22Rv1 (cell line): ENCODE data around the gene RBM6.

Source experiments
- H3K27ac ChIP-seq: fragments of 450-650 bp; 2 replicates; pipeline ENCODE4 v1.5.1; 2017
- ZFX ChIP-seq: fragments of 450-650 bp; IDR thresholded peaks from 2 replicates; pipeline ENCODE4 v1.6.1; 2017; ENCODE audit warnings: antibody characterized with exemption, borderline replicate concordance
- TF ChIP-seq, protein P1 (sequence below): fragments of 450-650 bp; IDR thresholded peaks from 2 replicates; pipeline ENCODE4 v1.5.1; 2017; ENCODE audit warnings: mild to moderate bottlenecking

Gene RBM6

DNA sequence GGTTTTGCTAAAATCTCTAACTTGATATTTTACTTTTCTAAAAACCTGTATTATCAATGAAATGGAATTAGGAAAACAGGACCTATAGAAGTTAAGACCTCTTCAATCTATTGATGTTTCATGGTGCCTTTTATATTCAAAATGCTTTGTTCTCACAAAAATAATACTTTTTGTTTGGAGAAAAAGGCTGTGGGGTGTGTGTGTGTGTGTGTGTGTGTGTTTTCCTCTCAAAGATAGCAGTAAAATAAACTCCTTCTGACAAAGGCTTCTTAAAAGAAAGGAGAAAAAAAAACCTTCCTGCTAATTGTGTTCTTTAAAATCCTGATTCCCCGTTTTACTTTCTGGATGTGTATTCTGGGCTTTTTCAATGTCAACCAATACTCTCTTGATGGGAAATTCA is 54.5 kb downstream of the RBM6 start:
- TF ChIP-seq ZFX = no peak
- TF ChIP-seq, protein P1, sequence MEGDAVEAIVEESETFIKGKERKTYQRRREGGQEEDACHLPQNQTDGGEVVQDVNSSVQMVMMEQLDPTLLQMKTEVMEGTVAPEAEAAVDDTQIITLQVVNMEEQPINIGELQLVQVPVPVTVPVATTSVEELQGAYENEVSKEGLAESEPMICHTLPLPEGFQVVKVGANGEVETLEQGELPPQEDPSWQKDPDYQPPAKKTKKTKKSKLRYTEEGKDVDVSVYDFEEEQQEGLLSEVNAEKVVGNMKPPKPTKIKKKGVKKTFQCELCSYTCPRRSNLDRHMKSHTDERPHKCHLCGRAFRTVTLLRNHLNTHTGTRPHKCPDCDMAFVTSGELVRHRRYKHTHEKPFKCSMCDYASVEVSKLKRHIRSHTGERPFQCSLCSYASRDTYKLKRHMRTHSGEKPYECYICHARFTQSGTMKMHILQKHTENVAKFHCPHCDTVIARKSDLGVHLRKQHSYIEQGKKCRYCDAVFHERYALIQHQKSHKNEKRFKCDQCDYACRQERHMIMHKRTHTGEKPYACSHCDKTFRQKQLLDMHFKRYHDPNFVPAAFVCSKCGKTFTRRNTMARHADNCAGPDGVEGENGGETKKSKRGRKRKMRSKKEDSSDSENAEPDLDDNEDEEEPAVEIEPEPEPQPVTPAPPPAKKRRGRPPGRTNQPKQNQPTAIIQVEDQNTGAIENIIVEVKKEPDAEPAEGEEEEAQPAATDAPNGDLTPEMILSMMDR = no peak
- no peak overlapping the region for H3K27ac ChIP-seq

GRCh38 chr3:49996016-49996415 is 56.1 kb downstream of the RBM6 start:
- no peak for TF ChIP-seq ZFX
- TF ChIP-seq, protein P1 = no peak
- H3K27ac ChIP-seq = no peak overlapping the region

DNA sequence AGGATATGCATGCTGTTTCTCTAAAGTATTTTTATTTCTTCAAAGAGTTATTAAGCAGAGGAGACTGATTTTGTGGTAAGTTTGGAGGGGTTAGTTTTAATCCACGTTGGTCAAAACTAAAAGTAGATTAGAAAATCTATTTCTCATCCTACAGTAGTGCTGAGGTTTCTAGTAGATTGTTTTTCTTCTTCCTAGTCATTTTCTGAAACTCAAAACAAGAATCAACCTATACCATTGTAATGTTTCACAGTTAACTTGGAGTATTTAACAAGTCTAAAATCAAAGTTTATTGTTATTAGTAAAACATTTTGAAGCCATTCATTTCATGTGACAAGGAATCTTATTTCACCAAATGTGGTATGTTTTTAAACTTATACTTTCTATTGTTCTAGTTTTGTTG is 57.9 kb downstream of the RBM6 start:
- H3K27ac ChIP-seq = no peak overlapping the region
- no peak for TF ChIP-seq ZFX
- TF ChIP-seq, protein P1 = no peak

DNA sequence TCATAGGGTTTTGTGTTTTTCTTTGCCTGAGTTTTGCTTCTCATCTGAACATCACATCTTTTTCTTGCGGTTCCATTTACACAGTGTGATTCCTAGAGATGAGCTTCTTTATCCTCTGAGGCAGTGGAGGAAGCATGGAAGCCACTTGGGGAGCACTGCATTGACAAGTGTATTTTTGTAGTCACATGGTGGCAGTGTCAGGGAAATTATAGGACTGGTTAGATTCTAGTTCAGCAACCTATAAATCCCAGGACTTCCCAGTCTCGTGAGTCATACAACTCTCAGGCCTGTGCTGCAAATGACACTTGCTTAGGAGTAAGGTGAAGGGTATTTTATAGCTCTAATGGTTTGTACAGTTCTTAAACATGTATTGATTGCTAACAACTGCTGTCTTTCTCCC is 58.4 kb downstream of the RBM6 start:
- H3K27ac ChIP-seq = no peak overlapping the region
- no peak for TF ChIP-seq ZFX
- TF ChIP-seq, protein P1 = no peak

DNA sequence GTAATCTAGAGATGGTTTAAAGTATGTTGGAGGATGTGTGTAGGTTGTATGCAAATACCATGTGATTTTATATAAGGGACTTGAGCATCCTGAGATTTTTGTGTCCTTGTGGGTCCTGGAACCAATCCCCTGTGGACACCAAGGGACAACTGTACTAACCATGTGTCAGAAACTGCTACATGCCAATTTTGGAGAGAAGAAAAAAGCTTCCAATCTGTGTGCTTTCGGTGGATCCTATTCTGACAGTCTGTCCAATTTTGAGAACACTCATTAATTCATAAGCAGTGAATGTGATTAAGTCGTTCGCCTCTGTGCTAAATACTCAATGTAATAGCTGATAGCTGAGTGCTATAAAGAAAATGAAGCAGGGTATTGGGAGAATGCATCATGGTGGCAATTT is 61.6 kb downstream of the RBM6 start:
- H3K27ac ChIP-seq = no peak overlapping the region
- TF ChIP-seq, protein P1 = no peak
- TF ChIP-seq ZFX = no peak

DNA sequence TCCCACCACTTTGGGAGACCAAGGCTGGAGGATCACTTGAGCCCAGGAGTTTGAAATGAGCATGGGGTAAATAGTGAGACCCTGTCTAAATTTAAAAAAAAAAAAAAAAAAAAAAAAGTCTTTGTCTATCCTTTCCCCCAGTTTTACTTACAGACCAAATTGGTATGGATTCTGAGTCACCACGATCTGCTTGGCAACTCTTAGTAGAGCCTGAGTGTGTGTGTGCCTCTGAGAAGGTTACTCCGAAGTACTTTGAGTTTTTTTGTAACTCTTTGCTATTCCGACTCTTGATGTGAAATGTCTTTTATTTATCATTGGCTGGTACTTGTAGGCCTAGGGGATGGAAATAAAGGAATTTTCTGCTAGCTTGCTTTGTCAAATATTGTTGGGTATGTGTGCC is 63.3 kb downstream of the RBM6 start:
- H3K27ac ChIP-seq = no peak overlapping the region
- TF ChIP-seq, protein P1 = no peak
- TF ChIP-seq ZFX = no peak

GRCh38 chr3:50003824-50004223 is 63.9 kb downstream of the RBM6 start:
- H3K27ac ChIP-seq = no peak overlapping the region
- TF ChIP-seq ZFX = no peak
- TF ChIP-seq, protein P1 = no peak
